ENCODE results near the gene DRD4.

DNA sequence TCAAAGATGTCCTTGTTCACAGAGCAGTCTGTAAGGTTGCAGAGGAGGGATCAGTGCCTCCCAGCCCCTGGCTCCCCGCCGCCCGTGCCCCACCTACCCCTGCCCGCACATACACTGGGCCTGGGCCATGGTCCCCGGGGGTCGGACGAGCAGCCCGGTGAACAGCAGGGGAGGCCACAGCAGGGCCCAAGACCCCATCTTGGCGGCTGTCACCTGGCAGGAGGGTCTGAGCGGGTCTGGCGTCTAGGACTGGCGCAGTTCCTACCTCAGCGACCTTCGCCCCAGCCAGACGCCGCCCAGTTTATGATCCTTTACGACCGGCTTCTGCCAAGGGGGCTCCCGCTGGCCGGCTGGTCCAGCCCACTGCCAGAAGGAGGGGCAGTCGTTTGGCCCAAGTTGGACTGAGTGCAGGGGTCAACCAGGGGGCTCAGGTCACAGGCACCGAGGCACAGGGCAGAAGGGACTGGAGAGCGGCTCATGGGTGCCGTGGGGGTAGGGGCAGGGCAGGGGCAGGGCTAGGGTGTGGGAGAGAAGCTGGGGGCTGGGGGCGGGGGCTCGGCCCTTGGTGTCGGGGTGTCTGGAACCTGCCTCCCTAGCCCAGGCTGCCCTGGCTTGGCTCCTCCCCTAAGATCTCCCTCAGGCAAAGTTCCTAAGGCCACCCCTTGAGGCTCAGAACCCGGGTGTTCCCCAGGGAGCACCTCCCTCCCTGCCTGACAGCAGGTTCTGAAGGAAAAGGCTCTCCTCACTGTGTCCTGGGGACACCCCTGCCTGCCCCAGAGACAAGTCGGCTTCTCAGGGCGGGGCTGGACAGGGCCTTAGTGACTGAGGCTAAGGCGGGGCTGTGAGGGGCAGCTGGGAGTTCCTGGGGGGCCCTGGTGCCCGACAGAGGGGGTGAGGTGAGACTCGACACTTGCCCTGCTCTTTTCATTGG, 12.1 kb upstream of the DRD4 start, which contains the start of gene CDHR5:
- TF ChIP-seq, protein P1, sequence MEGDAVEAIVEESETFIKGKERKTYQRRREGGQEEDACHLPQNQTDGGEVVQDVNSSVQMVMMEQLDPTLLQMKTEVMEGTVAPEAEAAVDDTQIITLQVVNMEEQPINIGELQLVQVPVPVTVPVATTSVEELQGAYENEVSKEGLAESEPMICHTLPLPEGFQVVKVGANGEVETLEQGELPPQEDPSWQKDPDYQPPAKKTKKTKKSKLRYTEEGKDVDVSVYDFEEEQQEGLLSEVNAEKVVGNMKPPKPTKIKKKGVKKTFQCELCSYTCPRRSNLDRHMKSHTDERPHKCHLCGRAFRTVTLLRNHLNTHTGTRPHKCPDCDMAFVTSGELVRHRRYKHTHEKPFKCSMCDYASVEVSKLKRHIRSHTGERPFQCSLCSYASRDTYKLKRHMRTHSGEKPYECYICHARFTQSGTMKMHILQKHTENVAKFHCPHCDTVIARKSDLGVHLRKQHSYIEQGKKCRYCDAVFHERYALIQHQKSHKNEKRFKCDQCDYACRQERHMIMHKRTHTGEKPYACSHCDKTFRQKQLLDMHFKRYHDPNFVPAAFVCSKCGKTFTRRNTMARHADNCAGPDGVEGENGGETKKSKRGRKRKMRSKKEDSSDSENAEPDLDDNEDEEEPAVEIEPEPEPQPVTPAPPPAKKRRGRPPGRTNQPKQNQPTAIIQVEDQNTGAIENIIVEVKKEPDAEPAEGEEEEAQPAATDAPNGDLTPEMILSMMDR (IDR thresholded peaks at IDR 0.05 in 4 of 5, conservative IDR thresholded peaks at IDR 0.05 in 1 of 5) = no peak
- no peak for TF ChIP-seq POLR2A (IDR thresholded peaks at IDR 0.05)
